ENCODE measurements around the gene TCF7L1. TPM values are rescaled to one million over a fixed set of nuclear protein-coding genes. Genes with fewer than 3 reads are reported as not detected.

The TCF7L1 gene
- total RNA-seq, 4 donors from 2014 or later = 5.6 to 23.2 (median 10.2) TPM

- no peak for DNase-seq (ENCODE audit: extremely low spot score)
- Histone ChIP-seq H3K27ac (replicated peaks in 1 of 4) (no peak overlapping the region), H3K27me3 (no peaks in the 10 kb centered on the region), H3K36me3 (no peaks in the 10 kb centered on the region), H3K4me1 (peaks cover 46 to 71% (median 65%) of the 10 kb centered on the region in 4 donors), H3K4me3 (no peak overlapping the region), H3K9me3 (no peaks in the 10 kb centered on the region)
- intact Hi-C loops (cut with DNase I) = no loop called here
- TF ChIP-seq EP300 (IDR thresholded peaks at IDR 0.05) = no peak
- no peak for TF ChIP-seq POLR2A (IDR thresholded peaks at IDR 0.05; ENCODE audit: low read depth)
- TF ChIP-seq POLR2AphosphoS5 (IDR thresholded peaks at IDR 0.05) = no peak
- 87% methylated on average over 5 of the region's 5 CpGs for WGBS
Measured at GRCh38 chr2:85178980-85179411, 45.8 kb downstream of the TCF7L1 start.

GRCh38 chr2:85179541-85179940 lies 46.3 kb downstream of the TCF7L1 start:
- H3K36me3 ChIP-seq = no peaks in the 10 kb centered on the region
- intact Hi-C loops (cut with DNase I) = no loop called here
- no peak overlapping the region for H3K27ac ChIP-seq (replicated peaks in 1 of 4)
- 63% methylated on average over 3 of the region's 3 CpGs for WGBS
- H3K9me3 ChIP-seq = no peaks in the 10 kb centered on the region
- H3K4me1 ChIP-seq = peaks cover 43 to 66% (median 63%) of the 10 kb centered on the region in 4 donors
- no peak overlapping the region for H3K4me3 ChIP-seq
- TF ChIP-seq POLR2A (IDR thresholded peaks at IDR 0.05; ENCODE audit: low read depth) (no peak), CTCF (IDR thresholded peaks at IDR 0.05) (no peak), POLR2AphosphoS5 (IDR thresholded peaks at IDR 0.05) (no peak)
- no peaks in the 10 kb centered on the region for H3K27me3 ChIP-seq
- DNase-seq (ENCODE audit: extremely low spot score) = no peak

GRCh38 chr2:85180322-85181133 lies 47.3 kb downstream of the TCF7L1 start:
- 74% methylated on average over 12 of the region's 12 CpGs for WGBS
- intact Hi-C loops (cut with DNase I) = no loop called here
- Histone ChIP-seq H3K36me3 (no peaks in the 10 kb centered on the region), H3K4me1 (peaks cover 40 to 66% (median 61%) of the 10 kb centered on the region in 4 donors), H3K27me3 (no peaks in the 10 kb centered on the region), H3K4me3 (no peak overlapping the region), H3K27ac (replicated peaks in 1 of 4) (no peak overlapping the region), H3K9me3 (no peaks in the 10 kb centered on the region)
- DNase-seq (ENCODE audit: extremely low spot score) = no peak
- no peak for TF ChIP-seq EP300 (IDR thresholded peaks at IDR 0.05)
- no peak for TF ChIP-seq POLR2A (IDR thresholded peaks at IDR 0.05; ENCODE audit: low read depth)
- no peak for TF ChIP-seq CTCF (IDR thresholded peaks at IDR 0.05)
- TF ChIP-seq POLR2AphosphoS5 (IDR thresholded peaks at IDR 0.05) = no peak

GRCh38 chr2:85181134-85181631 lies 48.0 kb downstream of the TCF7L1 start:
- TF ChIP-seq EP300 (IDR thresholded peaks at IDR 0.05) (no peak), POLR2A (IDR thresholded peaks at IDR 0.05; ENCODE audit: low read depth) (no peak), CTCF (IDR thresholded peaks at IDR 0.05) (no peak), POLR2AphosphoS5 (IDR thresholded peaks at IDR 0.05) (no peak)
- Histone ChIP-seq H3K9me3 (no peaks in the 10 kb centered on the region), H3K36me3 (no peaks in the 10 kb centered on the region), H3K27ac (replicated peaks in 1 of 4) (no peak overlapping the region), H3K4me3 (no peak overlapping the region), H3K4me1 (peaks cover 36 to 62% (median 56%) of the 10 kb centered on the region in 4 donors), H3K27me3 (no peaks in the 10 kb centered on the region)
- intact Hi-C loops (cut with DNase I) = no loop called here
- WGBS = 82% methylated on average over 5 of the region's 5 CpGs
- DNase-seq (ENCODE audit: extremely low spot score) = no peak

GRCh38 chr2:85181844-85182456 lies 48.8 kb downstream of the TCF7L1 start:
- no peak for DNase-seq (ENCODE audit: extremely low spot score)
- H3K27ac ChIP-seq (replicated peaks in 1 of 4) = no peak overlapping the region
- intact Hi-C loops (cut with DNase I) = no loop called here
- 95% methylated on average over 8 of the region's 11 CpGs for WGBS
- H3K27me3 ChIP-seq = no peaks in the 10 kb centered on the region
- no peak overlapping the region for H3K4me3 ChIP-seq
- no peaks in the 10 kb centered on the region for H3K9me3 ChIP-seq
- H3K36me3 ChIP-seq = no peaks in the 10 kb centered on the region
- H3K4me1 ChIP-seq = peaks cover 30 to 59% (median 52%) of the 10 kb centered on the region in 4 donors
- TF ChIP-seq EP300 (IDR thresholded peaks at IDR 0.05) (no peak), CTCF (IDR thresholded peaks at IDR 0.05) (no peak), POLR2A (IDR thresholded peaks at IDR 0.05; ENCODE audit: low read depth) (no peak), POLR2AphosphoS5 (IDR thresholded peaks at IDR 0.05) (no peak)

All from esophagus muscularis mucosa (tissue), 4 donors.